Neural crest cell (in vitro differentiated cells): Measurements from ENCODE around the gene NAA15. TPM values are rescaled to one million over a fixed set of nuclear protein-coding genes. Genes with fewer than 3 reads are reported as not detected.

Experiments
- DNase-seq: peaks from one replicate; pipeline ENCODE4 v3.0.0; 2021; ENCODE audit warnings: low read depth, mixed read lengths, low spot score
- H3K27ac Mint-ChIP-seq: one replicate; pipeline ENCODE4 v1.8.0; 2021; ENCODE audit warnings: mild to moderate bottlenecking, mixed read lengths; ENCODE audit not compliant: unreplicated experiment
- H3K27me3 Mint-ChIP-seq: 2 replicates; pipeline ENCODE4 v1.8.0; 2021; ENCODE audit warnings: low read depth, mild to moderate bottlenecking, mixed read lengths
- H3K36me3 Mint-ChIP-seq: 2 replicates; pipeline ENCODE4 v1.8.0; 2021; ENCODE audit warnings: low read depth, mild to moderate bottlenecking, mixed read lengths
- H3K4me1 Mint-ChIP-seq: 2 replicates; pipeline ENCODE4 v1.8.0; 2021; ENCODE audit warnings: mixed read lengths
- H3K4me3 Mint-ChIP-seq: one replicate; pipeline ENCODE4 v1.8.0; 2021; ENCODE audit warnings: mild to moderate bottlenecking, mixed read lengths
- H3K9me3 Mint-ChIP-seq: 2 replicates; pipeline ENCODE4 v1.8.0; 2021; ENCODE audit warnings: mixed read lengths
- CTCF ChIP-seq: fragments of 200-600 bp; sonication (generic); conservative IDR thresholded peaks from 2 replicates; pipeline ENCODE4 v1.5.0; 2021; ENCODE audit warnings: antibody characterized with exemption, mild to moderate bottlenecking
- total RNA-seq: library from RNA; stranded (reverse); gene quantifications from 2 replicates; pipeline ENCODE4 v1.2.1, GENCODE V29; 2021

The NAA15 gene
- total RNA-seq, 1 donor from 2014 or later: 81.9 TPM

DNA sequence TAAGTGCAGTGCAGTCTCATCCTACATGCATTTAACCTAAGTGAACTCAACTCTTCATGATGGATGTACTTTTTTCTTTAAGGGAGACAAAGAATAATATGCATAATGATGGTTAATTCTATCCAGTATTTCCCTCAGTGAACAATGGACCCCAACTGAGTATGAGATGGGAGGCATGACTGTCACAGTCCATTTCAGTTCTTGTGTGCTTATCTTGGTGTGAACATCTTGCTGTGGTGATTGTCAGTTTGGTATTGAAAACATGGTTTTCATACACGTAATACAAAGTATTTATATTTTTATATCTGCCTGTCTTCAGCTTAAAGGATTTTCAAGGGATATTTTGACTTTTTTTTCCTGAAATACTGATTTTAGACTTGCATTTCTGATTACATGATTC lies 72.9 kb downstream of the NAA15 start:
- DNase-seq: no peak
- H3K4me3 Mint-ChIP-seq: no peak overlapping the region
- no peaks in the 10 kb centered on the region for H3K27me3 Mint-ChIP-seq
- no peaks in the 10 kb centered on the region for H3K9me3 Mint-ChIP-seq
- H3K27ac Mint-ChIP-seq: no peak overlapping the region
- peaks cover 12% of the 10 kb centered on the region for H3K4me1 Mint-ChIP-seq
- no peak for TF ChIP-seq CTCF
- H3K36me3 Mint-ChIP-seq: peaks cover 23% of the 10 kb centered on the region

DNA sequence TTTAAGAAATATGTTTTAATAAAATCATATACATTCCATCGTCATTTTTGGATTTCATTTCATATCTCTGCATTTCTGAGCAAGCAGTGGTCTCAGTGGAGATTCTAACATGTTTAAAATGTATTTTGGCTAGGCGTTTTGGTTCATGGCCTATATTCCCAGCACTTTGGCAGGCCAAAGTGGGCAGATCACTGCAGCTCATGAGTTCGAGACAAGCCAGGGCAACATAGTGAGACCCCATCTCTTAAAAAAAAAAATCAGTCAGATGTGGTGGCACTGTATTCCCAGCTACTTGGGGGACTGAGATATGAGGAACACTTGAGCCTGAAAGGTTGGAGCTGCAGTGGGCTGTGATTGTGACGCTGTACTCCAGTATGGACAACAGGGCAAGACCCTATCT lies 85.1 kb downstream of the NAA15 start:
- Mint-ChIP-seq H3K9me3 (no peaks in the 10 kb centered on the region), H3K4me3 (no peak overlapping the region), H3K27me3 (no peaks in the 10 kb centered on the region), H3K36me3 (peaks cover 12% of the 10 kb centered on the region), H3K27ac (no peak overlapping the region), H3K4me1 (no peaks in the 10 kb centered on the region)
- TF ChIP-seq CTCF: no peak
- DNase-seq: no peak

- Mint-ChIP-seq H3K9me3 (no peaks in the 10 kb centered on the region), H3K27me3 (no peaks in the 10 kb centered on the region), H3K36me3 (peaks cover 14% of the 10 kb centered on the region), H3K27ac (no peak overlapping the region), H3K4me3 (no peak overlapping the region), H3K4me1 (no peaks in the 10 kb centered on the region)
- no peak for DNase-seq
- TF ChIP-seq CTCF: no peak
Measured at GRCh38 chr4:139389102-139389501, 87.8 kb downstream of the NAA15 start.

DNA sequence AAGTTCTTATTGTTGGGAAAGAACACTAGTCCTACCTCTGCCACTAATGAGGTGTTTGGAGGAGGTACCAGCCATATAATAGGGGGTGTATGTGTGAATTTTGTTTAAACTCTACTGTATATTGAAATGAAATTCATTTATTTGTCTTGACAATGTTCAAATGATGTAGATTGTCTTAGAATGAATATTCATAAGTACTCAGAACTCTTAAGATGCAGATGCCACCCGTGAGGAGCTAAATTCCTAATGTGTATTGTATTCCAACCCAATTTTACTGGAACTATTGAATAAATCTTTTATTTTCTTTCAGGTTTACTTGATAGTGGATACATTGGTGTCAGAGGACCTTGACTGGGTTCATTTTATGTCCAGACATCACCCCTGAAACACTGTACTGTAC lies 88.7 kb downstream of the NAA15 start:
- Mint-ChIP-seq H3K27ac (no peak overlapping the region), H3K4me3 (no peak overlapping the region), H3K9me3 (no peaks in the 10 kb centered on the region), H3K36me3 (peaks cover 16% of the 10 kb centered on the region), H3K27me3 (no peaks in the 10 kb centered on the region), H3K4me1 (no peaks in the 10 kb centered on the region)
- DNase-seq: no peak
- no peak for TF ChIP-seq CTCF

DNA sequence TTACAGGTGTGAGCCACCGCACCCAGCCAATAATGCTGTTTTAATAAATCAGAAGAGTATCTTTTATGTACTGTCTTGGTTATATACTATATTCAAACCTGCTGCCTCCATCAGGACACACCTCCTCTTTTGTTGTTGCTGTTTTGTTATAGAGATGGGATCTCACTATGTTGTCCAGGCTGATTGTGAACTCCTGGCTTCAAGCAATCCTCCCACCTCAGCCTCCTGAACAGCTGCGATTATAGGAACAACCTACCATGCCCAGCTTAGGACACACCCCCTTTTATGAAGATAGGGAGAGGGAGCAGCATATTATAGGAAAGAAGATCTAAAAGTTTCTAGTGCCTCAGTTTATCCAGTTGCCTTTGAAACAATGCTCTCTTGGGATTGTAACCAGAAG lies 90.4 kb downstream of the NAA15 start:
- Mint-ChIP-seq H3K4me1 (no peaks in the 10 kb centered on the region), H3K4me3 (no peak overlapping the region), H3K9me3 (no peaks in the 10 kb centered on the region), H3K27me3 (no peaks in the 10 kb centered on the region), H3K27ac (no peak overlapping the region), H3K36me3 (peaks cover 14% of the 10 kb centered on the region)
- no peak for TF ChIP-seq CTCF
- no peak for DNase-seq

DNA sequence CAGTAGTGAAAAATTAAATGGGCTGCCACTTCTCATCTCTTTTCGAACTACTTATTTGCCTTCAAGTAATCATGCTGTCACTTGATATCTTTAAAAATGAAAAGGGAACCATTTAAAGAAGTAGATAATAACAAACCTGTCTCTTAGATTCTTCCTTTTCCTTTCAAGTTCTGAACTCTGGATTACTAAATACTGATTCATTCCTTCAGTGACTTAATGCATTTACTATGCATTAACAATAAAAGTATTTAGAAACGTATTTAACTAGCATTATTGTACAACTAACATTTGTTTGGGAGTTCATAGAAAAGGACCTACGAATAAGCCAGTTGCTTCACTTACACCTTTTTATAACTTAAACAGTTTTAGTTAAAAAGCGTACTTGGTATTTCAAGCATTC lies 91.5 kb downstream of the NAA15 start:
- H3K4me3 Mint-ChIP-seq: no peak overlapping the region
- no peak overlapping the region for H3K27ac Mint-ChIP-seq
- TF ChIP-seq CTCF: no peak
- no peaks in the 10 kb centered on the region for H3K4me1 Mint-ChIP-seq
- H3K27me3 Mint-ChIP-seq: no peaks in the 10 kb centered on the region
- no peak for DNase-seq
- peaks cover 17% of the 10 kb centered on the region for H3K36me3 Mint-ChIP-seq
- H3K9me3 Mint-ChIP-seq: no peaks in the 10 kb centered on the region
